Measurements from ENCODE around the gene TMEM238L. TPM values are rescaled to one million over a fixed set of nuclear protein-coding genes. Genes with fewer than 3 reads are reported as not detected.

The TMEM238L gene
- total RNA-seq, 1 experiment from 2014 or later: not detected

GRCh38 chr17:10754109-10754508, 49.8 kb downstream of the TMEM238L start:
- peak overlapping the region in 2 of 3 experiments; percentile 83 to 85; a peak in 4 of 7 replicates for H3K27ac Mint-ChIP-seq
- Histone ChIP-seq H3K18ac (ENCODE audit: insufficient read length, low read depth, low read length) (no peak overlapping the region), H3K79me2 (ENCODE audit: insufficient read depth, low read length) (no peaks in the 10 kb centered on the region), H2BK5ac (ENCODE audit: insufficient read length, low read length) (no peak overlapping the region), H3K56ac (ENCODE audit: insufficient read length, low read depth, low read length) (no peak overlapping the region), H2BK12ac (ENCODE audit: insufficient read length, low read depth, low read length) (no peak overlapping the region), H3T11ph (ENCODE audit: low read length) (no peak overlapping the region), H3K9me3 (ENCODE audit: control insufficient read depth, low read depth, low read length) (no peaks in the 10 kb centered on the region), H3K23me2 (ENCODE audit: insufficient read length, low read depth, low read length, poor library complexity, severe bottlenecking) (peaks cover 6% of the 10 kb centered on the region), H4K91ac (ENCODE audit: insufficient read length, low read depth, low read length) (no peak overlapping the region), H3K79me1 (ENCODE audit: insufficient read depth, low read depth, low read length, poor library complexity, severe bottlenecking) (no peaks in the 10 kb centered on the region), H2BK120ac (ENCODE audit: low read depth, low read length, poor library complexity, severe bottlenecking) (no peak overlapping the region), H3K4me2 (ENCODE audit: insufficient read depth, insufficient read length, low read length) (no peak overlapping the region), H3K23ac (ENCODE audit: insufficient read length, low read depth, low read length) (no peak overlapping the region), H4K20me1 (ENCODE audit: control insufficient read depth, insufficient read depth, insufficient read length) (no peaks in the 10 kb centered on the region), H2BK20ac (ENCODE audit: low read depth, low read length, poor library complexity, severe bottlenecking) (no peak overlapping the region), H2AFZ (ENCODE audit: low read length) (no peak overlapping the region), H2AK5ac (ENCODE audit: insufficient read length, low read length) (no peak overlapping the region), H3K9ac (ENCODE audit: extremely low read depth, insufficient read length, low read length) (no peak overlapping the region), H3K27me3 (ENCODE audit: insufficient read depth, low read length) (no peaks in the 10 kb centered on the region), H3K27ac (ENCODE audit: insufficient read length, low read depth, low read length) (no peak overlapping the region), H4K8ac (replicated peaks; ENCODE audit: insufficient read length, low read depth, low read length) (no peak overlapping the region), H4K5ac (ENCODE audit: insufficient read length, low read depth, low read length) (no peak overlapping the region), H3K4ac (ENCODE audit: low read depth, low read length) (no peak overlapping the region), H3K14ac (ENCODE audit: insufficient read depth, low read length) (no peak overlapping the region), H3K4me1 (ENCODE audit: insufficient read depth, low read length) (peaks cover 14% of the 10 kb centered on the region; the same call in 1 of the 2 replicates), H2BK15ac (ENCODE audit: low read depth, low read length) (no peak overlapping the region)
- H3K27me3 Mint-ChIP-seq (ENCODE audit: low read depth): no peaks in the 10 kb centered on the region
- H3K4me1 Mint-ChIP-seq: peaks cover 42% of the 10 kb centered on the region in 2 experiments
- no peaks in the 10 kb centered on the region; a peak in 1 of 5 replicates for H3K9me3 Mint-ChIP-seq
- no peaks in the 10 kb centered on the region for H3K36me3 Mint-ChIP-seq (ENCODE audit: insufficient read depth in 1 of 3, low read depth in 3 of 3)
- TF ChIP-seq CTCF (conservative IDR thresholded peaks at IDR 0.05): peak; percentile 74
- DNase-seq: peak; percentile 87
- peak overlapping the region in 1 of 2 experiments; percentile 81; a peak in 3 of 5 replicates for H3K4me3 Mint-ChIP-seq
- no CpG with 5 or more reads among the region's 2 CpGs for whole genome bisulfite sequencing (ENCODE audit: extremely low coverage, insufficient read length, low lambda C conversion rate)

Measured in H9 (cell line).